ENCODE measurements around the gene MAFB.

Gene MAFB

DNA sequence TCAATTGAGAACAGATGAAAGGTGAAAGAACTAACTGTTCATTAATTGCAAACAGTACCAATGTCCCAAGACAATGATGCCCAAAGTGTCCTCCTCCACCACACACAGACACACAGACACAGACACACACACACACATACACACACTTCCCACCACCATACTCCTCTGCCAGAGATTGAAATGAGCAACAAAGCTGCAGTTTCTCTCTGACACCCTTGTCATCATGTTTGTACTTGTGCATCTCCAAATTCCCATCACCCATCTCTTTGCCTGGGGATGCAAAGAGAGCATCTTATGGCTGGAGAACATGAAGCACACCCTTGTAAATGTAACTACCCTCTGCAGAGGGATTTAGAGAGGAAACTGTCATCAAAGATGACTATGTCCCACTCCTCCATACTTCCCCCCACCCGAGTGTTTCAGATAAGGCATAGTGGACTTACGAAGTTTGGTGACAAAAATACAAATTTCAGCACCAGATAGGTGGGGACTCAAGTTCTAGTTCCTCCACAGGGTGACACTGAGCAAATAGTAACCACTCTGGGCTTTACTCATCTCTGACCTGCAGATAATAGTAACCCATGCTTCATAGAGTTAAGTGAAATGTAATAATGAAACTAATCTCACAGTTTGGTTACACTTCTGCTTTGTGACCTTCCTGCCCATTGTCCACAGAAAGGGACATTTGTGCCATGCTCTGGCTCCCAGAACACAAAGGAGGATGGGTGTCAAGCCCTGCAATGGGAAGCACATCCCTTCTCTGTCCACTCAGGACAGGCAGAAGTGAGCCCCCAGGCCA, 8.7 kb downstream of the MAFB start:
- no peak for DNase-seq

DNA sequence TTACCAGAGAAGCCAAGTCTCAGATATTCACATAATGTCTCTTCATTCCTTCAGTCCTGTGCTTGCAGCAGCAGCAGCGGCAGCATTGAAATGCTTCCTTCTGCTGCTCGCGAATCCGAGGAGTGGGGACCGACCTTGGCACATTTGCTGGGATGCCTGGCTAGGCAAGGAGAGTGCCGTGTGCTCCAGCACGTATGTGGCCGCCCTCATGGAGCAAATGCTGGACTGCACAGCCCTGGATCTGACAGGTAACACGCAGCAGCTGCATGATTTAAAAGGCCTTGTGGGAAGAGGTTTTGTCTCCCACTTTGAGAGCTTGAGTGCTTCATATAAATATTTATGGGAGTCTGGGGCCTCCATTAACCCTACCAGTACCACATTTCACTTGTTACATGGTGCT, 9.9 kb downstream of the MAFB start:
- no peak for DNase-seq

DNA sequence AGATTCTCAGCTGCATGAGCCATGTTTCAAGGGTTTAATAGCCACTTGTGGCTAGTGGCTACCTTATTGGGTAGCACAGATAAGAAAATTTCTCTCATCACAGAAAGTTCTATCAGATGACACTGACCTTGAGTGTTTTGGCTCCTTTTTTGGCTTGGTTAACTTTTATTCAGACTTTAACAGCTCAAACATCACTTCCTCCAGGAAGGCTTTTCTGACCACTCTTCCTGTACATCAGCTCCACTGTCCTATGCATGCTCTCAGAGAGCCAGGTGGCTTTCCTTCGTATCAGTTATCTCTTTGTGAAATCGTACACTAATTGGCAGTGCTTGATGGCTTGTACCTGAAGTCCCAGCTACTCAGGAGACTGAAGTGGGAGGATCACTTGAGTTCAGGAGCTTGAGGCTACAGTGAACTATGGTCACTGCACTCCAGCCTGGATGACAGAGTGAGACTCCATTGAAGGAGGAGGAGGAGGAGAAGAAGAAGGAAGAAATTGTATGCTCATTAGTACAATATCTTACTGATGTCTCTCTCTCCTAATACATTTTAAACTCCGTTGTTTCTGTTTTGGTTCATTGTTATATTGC, 10.7 kb downstream of the MAFB start:
- DNase-seq = no peak

DNA sequence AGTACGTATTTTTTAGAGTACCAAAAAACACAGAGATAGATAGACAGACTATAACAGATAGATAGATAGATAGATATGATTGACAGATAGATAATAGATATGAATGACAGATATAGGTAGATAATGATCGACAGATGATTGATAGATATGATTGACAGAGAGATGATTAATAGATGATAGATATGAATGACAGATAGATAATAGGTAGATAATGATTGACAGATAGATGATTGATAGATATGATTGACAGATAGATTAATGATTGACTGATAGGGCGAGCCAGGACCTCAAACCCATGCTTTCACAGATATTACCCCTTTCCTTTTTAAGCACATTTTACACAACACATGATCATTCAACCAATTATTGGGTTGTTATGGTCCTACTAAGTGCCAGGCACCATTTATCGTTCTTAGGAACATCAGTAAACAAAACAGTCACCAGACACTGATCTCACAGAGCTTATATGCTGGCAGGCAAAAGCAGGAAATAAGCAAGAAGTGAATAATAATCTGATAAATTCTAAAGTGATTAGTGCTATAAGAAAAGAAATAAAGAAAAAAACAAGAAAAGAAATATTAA, 11.6 kb downstream of the MAFB start:
- DNase-seq = no peak

DNA sequence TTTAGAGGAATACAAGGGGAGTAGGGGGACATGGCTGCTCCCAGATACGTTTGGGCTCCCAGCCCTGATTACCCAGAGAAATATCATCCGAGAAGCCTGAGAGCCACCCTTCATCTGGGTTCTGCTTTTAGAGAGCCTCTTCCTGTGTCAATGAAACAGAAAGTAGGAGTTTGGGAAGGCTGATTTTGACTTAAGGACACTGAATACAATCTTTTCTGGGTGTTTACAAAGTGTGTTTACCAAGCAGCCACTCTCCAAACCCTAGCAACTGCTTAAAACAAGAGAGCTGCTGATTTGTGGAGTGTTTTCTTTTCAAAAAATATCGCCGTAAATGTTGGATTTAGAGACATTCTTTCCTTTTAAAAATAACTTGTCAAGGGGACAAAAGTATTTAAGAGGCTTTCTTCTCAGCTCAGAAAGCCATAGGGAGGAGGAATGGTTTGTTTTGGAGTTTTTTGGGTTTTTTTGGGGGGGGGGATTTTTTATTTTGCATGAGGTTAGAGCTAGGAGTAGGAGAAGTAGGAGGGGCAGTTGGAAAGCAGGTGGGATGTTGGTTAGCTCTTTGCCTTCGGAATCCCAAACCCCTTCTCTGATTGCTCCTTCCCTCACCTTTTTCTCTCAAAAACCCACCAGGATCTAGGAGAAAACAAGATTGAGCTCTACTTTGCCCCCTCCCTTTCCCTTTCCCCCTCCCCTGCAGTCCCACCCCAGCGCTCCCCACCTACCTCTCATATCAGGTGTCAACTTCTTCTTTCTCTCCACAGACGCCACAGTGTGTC, 12.4 kb downstream of the MAFB start:
- no peak for DNase-seq

DNA sequence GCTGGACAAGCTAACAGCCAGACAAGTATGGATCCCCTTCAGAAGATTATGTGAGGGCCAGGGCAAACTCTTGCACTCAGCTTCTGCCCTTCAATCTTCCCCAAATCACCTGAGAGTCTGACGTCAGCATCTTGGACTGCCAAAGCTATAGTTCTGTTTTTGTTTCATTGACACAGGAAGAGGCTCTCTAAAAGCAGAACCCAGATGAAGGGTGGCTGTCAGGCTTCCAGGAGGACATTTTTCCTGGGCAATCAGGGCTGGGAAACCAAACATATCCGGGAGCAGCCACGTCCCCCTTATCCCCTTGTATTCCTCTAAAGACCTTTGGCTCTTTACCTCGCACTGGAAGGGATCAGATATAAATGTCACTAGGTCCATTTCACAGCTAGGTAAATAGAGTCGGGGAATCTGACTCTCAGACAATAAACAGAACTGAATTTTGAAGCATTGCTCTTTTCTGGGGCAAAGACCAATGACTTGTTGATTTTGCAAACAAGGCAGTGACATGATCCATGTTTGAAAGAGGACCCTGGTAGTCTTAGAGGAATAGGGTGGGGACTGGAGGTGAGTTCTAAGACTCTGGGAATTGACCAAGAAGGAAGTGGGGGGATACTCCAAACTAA, 13.3 kb downstream of the MAFB start:
- no peak for DNase-seq

DNA sequence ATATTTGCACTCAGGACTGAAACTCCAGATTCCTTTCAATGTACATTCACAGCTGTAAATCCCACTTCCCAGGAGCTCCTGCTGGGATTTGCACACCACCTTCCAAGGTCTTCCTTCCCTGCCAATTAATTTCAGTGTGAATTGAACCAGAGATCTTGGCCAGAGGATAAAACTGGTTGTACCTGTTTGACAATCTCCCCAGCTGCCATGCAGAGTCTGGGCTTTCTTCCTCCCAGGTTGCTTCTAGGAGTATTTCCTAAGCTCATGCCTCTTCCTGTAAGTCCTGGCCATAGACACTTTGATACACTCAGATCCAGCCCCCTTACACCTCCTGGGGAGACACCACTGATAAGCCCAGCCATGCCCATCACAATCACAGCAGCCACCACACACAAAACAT, 15.6 kb downstream of the MAFB start:
- no peak for DNase-seq

DNA sequence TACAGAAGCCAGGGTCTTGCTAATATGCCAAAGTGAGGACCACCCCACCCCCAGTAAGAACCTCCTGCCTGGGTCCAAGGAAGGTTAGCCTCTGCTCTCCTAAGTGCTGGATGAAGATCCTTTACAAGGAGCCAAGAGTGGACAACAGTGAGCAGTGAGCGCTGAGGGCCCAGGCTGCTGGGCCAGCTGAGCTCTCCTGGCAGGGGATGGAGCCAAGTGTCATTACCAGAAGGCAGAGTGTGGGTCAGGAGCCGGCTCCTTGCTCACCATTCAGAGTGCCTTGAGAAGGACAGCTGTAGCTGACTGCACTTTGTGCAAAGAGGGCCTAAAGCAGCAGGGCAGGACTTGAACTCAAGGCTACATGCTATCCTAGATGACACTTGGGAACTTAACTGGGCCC, 16.9 kb downstream of the MAFB start:
- DNase-seq = no peak

DNA sequence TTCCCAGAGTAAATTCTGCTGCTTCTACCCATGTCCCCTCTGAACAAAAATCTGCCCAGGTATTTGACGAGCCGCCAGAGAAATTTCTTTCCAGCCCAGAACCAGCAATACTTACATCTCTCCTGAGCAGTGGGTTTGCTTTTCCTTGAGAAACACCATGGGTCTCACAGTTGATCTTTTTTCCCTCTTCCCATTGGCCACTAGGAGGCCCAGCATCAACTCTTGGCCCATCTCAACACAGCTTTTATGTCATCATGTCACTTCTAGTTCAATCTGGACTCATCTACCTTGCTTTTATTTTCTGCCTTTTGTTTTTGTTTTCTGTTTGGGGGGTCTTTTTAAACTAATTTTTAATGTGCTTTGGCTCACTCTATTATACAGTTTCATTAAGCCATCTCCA, 18.8 kb downstream of the MAFB start:
- DNase-seq = no peak

DNA sequence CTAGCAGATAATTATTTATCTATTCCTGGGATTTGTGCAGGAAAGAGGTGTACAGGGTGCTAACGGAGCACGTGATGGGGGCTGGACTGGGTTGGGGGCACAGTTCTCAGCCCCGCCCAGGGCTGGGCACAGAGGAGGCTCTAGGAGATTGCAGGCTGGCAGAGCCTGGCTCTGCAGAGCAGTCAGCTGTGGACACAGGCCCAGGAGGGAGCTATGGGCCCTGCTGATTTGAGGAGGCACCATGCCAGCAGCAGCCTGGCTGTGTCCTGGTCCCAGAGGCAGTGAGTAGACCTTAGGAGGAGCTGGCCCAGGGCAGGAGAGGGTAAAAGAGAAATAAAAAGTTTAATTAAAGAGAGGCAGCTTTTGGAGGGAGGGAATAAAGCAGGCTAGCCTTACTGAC, 19.3 kb downstream of the MAFB start:
- DNase-seq = no peak

DNA sequence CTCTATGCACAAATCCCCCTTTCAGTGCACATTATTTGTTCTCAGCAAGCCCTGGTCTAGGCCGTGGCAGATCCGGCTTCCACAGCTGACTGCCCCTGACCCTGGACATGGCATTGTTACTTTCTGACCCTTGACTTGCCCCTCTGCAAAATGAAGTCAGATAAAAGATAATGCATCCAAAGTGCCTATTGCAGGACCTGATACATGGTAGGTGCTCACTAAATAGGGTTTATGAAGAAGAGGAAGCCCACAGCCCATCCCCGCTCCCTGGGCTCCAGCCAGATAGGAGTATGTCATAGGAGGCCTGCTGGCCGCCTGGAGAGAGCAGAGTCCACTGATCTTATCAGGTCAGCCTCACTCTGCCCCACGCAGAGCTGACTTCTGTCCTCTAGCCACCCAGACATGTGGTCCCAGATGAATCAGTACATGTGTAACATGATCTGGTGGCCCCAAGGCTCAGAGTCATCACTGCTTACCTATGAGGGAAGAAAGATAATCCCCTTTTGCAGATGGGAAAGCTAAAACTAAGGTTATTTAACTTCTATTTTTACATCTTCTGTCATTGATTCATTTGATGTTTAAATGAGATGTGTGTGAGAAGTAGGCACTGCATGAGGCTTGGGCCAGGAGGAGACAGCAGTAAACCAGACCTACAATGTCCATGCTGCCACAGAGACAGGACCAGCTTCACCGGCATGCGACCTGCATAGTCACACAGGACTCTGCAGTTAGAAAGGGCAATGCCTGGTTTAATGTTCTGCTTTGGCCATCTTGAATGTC, 20.4 kb downstream of the MAFB start:
- no peak for DNase-seq

DNA sequence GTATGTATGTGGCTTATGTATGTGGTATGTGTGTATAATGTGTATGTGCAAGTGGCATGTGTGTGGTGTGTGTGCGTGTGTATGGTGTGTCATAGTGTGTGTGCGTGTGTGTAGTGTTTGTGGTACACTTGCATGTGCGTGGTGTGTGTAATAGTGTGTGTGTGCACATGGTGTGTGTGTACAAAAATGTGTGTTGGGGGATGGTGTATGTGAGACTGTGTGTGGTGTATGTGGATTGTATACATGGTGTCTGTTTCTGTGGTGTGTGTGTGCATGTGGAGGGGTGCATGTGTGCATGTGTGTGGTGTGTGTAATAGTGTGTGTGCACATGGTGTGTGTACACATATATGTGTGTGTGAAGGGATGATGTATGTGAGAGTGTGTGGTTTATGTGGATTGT, 21.5 kb downstream of the MAFB start:
- DNase-seq = no peak

DNA sequence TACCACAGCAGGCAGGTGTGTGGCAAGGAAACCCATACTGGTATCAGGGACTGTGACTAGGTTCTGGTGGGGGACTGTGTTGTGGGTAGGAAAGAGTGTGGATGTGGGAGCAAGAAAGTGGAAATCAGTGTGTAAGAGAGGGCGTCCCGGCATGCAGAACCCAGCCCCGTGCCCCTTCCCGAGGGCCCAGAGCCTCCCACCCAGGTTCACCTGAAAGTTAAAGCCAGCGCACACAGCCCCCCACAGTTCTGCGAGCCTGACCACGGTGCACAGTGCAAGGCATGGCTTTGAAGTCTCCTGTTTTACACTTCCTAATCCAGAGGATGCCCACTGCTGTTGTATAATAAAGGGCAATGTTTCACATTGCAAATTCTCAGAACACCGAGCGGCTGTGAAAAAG, 22.7 kb downstream of the MAFB start:
- no peak for DNase-seq

DNA sequence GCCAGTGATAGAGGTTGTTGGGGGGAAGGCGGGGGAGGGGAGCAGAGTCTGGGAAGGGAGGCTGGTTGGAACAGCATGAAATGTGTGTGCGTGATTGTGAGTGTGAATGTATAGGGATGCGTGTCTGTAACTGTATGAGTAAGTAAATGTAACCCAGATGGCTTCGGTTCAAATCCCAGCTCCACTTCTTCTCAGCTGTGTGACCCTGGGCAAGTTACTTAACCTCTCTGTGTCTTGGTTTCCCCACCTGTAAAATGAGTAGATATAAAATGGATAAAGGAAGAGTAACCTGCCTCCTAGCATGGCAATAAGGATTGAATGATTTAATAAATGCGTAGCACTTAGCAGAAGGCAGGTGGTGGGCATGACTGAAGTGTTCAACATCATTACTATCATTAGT, 24.1 kb downstream of the MAFB start:
- DNase-seq = no peak

DNA sequence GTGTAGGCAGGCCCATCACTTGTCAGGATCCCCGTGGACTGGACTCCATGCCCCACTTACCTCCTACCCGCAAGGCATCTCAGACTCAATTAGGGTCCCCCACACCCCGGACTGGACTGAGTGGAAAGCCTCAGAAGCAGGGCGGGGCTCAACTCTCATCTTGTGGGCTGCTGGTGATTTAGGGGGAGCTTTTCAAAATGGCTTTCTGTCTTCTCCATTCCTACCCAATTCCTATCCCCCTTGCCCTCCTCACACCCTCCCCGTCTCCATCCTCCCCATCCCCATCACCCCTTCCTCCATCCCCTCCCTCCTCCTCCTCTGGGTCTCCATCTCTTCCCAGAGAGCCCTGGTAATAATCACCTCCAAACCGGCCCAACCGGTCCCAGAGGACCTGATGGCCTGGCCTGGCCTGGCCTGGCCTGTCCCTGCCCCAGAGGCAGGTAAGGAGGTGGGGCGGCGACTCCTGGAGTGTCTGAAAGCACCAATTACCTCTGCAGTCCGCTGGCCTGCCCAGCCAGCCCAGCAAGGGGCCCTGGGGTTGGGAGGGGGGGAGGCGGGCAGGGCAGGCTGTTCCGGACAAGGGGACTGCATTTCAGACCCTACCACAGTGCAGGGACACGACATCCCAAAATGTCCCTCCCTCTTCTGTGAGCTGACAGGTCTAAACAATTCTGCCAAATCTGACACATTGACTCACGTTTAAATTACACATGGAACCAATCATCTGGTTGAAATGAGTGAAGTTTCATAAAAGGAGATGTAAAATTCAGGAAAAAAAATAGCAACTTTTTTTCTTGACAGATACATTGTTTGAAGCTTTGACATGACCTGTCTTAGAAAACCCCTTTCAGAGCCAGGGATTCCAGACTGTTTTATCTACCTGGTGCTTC, 24.8 kb downstream of the MAFB start:
- no peak for DNase-seq

DNA sequence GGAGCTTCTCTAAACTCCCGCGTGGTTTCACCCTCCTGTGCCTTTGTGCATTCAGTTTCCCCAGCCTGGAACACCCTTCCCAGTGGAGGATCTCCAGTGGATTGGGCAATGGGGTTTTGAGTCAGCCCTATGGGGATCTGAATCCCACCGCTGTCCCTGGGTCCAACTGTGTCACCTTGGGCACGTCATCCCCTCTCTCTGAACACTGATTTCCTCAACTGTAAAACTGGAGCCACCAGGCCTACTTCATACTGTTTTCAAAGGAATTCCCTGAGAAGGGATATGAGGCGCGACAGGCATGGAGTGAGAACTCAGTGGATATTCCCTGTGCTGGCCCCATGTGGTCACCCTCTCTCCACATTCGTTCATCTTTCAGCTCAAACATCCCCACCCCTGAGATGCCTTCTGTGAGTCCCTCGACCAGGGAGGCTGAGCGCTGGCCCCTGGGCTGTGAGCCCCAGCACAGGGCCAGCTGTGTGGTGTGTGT, 25.7 kb downstream of the MAFB start:
- DNase-seq = no peak

DNA sequence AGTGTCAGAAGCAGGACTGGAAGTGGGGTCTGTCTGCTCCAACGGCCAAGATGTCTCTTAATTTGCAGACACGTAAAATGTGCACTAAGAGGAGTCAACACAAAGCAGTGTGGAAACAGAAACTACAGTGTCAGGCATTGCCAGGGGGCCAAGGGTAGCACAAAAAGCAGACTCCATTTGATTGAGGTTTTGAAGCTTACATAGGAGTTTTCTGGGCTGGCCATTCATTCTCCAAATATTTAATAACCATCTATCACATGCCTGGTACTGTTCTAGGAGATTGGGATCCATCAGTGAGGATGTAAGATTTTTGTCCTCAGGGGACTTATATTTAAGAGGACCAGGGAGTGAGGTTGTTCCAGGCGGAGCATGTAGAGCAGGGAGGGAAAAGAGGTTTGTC, 29.5 kb downstream of the MAFB start:
- DNase-seq = no peak

DNA sequence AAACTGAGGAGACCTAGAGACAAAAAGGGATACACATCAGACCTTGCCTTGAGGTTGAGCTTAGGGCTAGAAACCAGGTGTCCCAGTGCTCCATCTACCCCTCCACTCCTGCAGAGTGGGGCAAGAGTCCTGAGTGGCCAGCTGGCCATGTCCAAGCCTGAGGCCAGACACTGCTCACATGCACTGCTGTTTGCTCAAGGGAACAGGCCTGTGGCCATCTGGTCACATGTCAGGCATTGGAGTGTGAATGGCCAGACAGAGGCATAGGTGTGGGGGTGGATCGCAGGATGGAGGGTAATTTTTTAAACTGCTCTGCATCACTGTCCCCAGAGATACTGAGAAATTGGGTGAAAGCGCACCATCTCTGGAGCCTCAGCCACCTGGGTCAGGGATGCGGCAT, 30.5 kb downstream of the MAFB start:
- DNase-seq = no peak

DNA sequence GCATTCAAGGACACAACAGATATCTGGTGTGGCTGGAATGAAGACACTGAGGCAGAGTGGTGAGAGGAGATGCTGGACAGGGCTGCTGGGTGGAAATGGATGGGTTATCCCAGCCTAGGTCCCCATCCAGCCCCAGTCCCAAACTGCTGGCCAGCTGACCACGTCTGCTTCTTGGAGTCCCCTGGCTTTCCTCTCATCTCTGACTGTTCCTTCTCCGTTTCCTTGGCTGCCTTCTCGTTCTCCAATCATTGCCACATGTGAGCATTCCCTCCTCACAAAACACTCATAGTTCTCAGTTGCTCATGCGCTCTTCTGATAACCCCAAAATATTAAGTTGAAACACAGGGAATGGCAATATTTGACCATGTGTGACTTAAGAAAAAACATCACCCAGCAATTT, 31.5 kb downstream of the MAFB start:
- no peak for DNase-seq

DNA sequence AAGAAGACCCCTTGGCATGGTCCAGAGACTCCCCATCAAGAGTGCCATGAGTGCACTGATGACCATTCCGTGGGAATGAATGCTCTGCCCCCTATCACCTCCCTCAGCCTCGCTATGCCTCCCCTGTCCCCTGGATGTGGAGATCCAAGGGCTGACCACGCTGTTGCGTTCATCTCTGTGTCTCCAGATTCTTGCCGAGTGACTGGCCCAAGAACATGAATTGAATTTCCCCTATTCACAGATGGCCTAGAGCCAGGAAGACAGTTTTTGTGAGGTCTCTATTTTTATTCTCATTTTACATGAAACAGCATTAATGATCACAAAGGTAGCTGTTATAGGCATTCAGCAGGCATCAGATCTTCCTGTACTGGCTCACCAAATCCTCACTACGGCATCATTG, 33.6 kb downstream of the MAFB start:
- no peak for DNase-seq

DNA sequence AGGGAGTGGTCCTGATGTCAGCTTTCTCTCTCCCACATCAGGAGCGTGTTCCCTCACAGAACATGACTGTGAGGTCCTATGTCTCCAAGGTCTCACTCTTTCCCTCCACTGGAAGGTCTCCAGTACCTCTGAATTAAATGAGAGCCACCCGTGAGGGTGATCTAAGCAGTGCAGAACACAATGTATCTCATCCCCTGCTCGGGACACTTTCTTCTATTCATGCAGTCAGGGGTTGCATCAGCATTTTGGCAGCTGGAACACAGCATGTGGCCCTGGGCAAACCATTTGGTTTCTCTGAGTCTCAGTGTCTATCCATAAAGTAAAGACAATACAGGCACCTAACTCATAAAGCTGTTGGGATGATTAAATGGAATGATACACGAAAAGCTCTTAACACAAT, 34.2 kb downstream of the MAFB start:
- DNase-seq = no peak

All from CD4-positive, alpha-beta T cell treated with Interleukin-17A for 1 hour (primary cell).